GM18951 (cell line): ENCODE measurements around the gene TMEM239.

Source experiments
- POLR2A ChIP-seq: IDR thresholded peaks from 4 replicates; pipeline ENCODE4 v1.6.1; 2011; ENCODE audit warnings: mild to moderate bottlenecking; ENCODE audit not compliant: insufficient read length, insufficient read depth; ENCODE audit errors: extremely low read depth
- in situ Hi-C: fragments of 300-500 bp; cut with MboI; formaldehyde crosslinking; loops from one replicate; pipeline ENCODE4 v1.12.0; 2022; ENCODE audit warnings: low sequenced_read_pairs, mixed read lengths, inconsistent platforms; ENCODE audit not compliant: unreplicated experiment

Gene TMEM239

DNA sequence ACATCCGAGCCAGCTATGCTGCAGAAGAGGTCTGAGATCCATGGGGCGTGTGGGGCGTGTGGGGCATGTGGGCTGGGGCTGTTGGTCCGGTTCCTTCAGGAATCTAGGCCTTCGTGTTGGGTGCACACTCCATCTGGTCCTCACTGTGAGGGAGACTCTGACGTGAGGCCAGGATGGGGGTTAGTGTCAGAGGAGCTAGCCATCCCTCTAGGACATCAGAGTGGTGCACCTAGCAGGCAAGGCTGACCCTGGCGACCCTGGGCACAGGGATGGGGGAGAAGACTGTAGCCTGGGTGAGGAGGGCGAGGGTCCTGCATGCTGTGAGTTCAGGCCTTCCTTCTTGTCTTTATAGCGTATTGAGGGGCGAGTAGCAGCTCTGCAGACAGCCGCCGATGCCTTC lies 48.5 kb downstream of the TMEM239 start:
- no peak for TF ChIP-seq POLR2A
- in situ Hi-C loops, result no loop called here

DNA sequence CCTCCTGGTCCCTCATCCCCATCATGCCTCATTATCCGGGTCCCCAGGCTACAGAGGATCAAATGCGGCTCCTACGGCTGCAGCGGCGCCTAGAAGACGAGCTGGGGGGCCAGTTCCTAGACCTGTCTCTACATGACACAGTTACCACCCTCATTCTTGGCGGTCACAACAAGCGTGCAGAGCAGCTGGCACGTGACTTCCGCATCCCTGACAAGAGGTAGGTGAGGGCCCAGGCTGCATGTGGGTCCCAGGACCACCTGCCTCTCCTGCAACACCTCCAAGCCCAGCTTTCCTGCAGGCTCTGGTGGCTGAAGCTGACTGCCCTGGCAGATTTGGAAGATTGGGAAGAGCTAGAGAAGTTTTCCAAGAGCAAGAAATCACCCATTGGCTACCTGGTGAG lies 48.9 kb downstream of the TMEM239 start:
- in situ Hi-C loops, result no loop called here
- TF ChIP-seq POLR2A, result no peak

DNA sequence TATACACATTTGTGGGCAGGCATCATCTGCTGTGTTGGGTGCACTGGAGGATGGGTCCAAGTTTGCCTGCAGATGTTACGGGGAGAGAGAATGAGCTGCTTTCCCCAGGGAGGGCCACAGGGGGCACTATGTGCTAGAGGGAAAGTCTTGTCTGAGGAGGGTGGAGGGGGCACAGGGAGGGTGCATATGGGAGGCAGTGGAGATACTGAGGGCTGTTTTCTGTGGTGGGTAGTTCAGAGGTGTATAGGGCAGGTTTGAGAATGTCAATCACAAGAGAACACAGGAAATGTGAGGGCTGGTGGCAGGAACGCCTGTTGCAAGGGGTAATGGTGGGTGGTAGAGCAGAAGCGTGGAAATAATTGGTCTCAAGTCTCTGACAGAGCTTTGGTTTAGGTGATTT lies 49.5 kb downstream of the TMEM239 start:
- in situ Hi-C loops, result no loop called here
- TF ChIP-seq POLR2A, result no peak

DNA sequence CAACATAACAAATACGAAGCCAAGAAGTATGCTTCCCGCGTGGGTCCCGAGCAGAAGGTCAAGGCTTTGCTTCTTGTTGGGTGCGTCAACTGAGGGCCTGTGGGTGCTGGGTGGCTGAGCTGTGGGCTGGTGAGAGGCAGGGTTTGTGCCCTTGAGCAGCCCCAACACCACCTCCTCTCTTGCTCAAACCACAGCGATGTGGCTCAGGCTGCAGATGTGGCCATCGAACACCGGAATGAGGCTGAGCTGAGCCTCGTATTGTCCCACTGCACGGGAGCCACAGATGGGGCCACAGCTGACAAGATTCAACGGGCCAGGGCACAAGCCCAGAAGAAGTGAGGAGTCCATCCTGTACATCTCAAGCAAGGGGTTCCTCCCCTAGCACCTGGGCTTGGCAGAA lies 50.1 kb downstream of the TMEM239 start:
- no peak for TF ChIP-seq POLR2A
- in situ Hi-C loops, result no loop called here

DNA sequence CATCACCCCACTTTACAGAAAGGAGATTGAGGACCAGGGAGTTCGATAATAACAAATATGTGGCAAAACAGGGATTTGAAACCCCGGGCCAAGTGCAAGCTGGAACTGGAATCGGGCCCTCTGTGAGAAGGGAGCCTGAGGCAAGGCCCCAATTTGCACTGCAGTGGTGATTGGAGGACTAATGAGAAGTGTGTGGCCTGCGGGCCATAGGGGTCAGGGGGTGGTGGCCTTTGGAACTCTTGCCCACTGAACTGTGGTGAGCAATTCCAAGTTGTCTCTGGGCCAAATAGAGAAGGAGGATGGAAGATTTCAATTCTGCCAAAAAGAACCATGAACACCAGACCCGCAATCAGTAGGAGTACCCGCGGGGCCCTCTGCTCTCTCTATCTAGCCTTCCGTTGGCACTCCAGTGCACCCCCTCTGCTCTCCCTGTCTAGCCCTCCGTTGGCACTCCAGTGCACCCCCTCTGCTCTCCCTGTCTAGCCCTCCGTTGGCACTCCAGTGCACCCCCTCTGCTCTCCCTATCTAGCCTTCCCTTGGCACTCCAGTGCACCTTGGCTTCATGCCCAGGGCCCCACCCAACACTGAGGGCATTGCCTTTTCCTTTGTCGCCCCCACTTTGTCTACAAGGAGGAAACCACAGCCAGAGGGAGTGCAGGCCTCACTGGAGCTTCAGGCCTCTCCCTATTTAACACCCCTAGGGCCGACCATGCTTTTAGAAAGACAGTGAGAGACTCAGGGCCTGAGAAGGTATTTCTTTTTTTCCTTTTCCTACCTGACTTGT lies 51.1 kb downstream of the TMEM239 start:
- in situ Hi-C loops, result no loop called here
- TF ChIP-seq POLR2A, result no peak
